K562 (cell line): Measurements from ENCODE around the gene NRIP2. TPM values are rescaled to one million over a fixed set of nuclear protein-coding genes. Genes with fewer than 3 reads are reported as not detected.

Experiments used
- ATAC-seq: fragments of 200-7000 bp; cut with Tn5 transposase; 3 replicates; pipeline ENCODE4 v1.9.1; 2020; ENCODE audit warnings: moderate library complexity
- BruUV-seq: library from RNA; stranded (reverse); fragments of 400-500 nt; replicated peaks from 2 replicates; lab custom pipeline; 2021; lab: Mats Ljungman, UMichigan
- CTCF ChIA-PET: fragments of 300-600 bp; formaldehyde crosslinking; extraction: SDS; loops from one replicate; lab custom pipeline; 2021; ENCODE audit warnings: low intra/inter-chr PET ratio; lab: Yijun Ruan, JAX
- POLR2A ChIA-PET: fragments of 300-600, 350-650 bp; sonication (Branson Sonifier 250); formaldehyde crosslinking; extraction: SDS; loops from one replicate; lab custom pipeline; 2021; ENCODE audit warnings: antibody characterized with exemption, inconsistent platforms; lab: Yijun Ruan, JAX
- DNase-seq, 4 experiments: peaks; one replicate each; pipeline versions ENCODE4 v3.0.0 to v3.0.0-alpha.2; 2011 to 2018; ENCODE audit warnings: low spot score in 3 of 4, mixed read lengths in 3 of 4; ENCODE audit errors: extremely low read depth in 1 of 4
- FAIRE-seq: peaks from 2 replicates; lab custom pipeline; 2011; peaks lifted over from hg19 to GRCh38; lab: Jason Lieb, UNC
- H2AFZ ChIP-seq: 2 replicates; pipeline ENCODE4 v1.6.0; 2011; ENCODE audit warnings: low read depth, low read length, control low read depth, inconsistent platforms
- H3K27ac ChIP-seq: fragments of 200-600 bp; 3 replicates; pipeline ENCODE4 v1.8.0; 2011; ENCODE audit warnings: low read depth, mild to moderate bottlenecking, control low read depth, inconsistent platforms, low read length, moderate library complexity, mixed read lengths; ENCODE audit errors: extremely low read depth
- H3K27me3 ChIP-seq, 2 experiments: fragments of 300-600 bp in 1 of 2; 2 replicates in 1 of 2; 3 replicates in 1 of 2; pipeline versions ENCODE4 v1.6.0 to v1.8.0; 2011; ENCODE audit warnings: inconsistent platforms in 2 of 2, low read length in 2 of 2, mild to moderate bottlenecking in 1 of 2, mixed read lengths in 1 of 2, moderate library complexity in 1 of 2; ENCODE audit not compliant: control insufficient read depth in 2 of 2, insufficient read depth in 2 of 2
- H3K36me3 ChIP-seq: fragments of 300-600 bp; 3 replicates; pipeline ENCODE4 v1.8.0; 2011; ENCODE audit warnings: mild to moderate bottlenecking, low read length, inconsistent platforms; ENCODE audit not compliant: control insufficient read depth, insufficient read depth
- H3K4me1 ChIP-seq, 2 experiments: fragments of 200-600 bp in 1 of 2; replicated peaks in 1 of 2; 2 replicates in 1 of 2; 3 replicates in 1 of 2; pipeline versions ENCODE4 v1.5.1 to v1.8.0; 2011; ENCODE audit warnings: inconsistent platforms in 2 of 2, low read length in 2 of 2, mild to moderate bottlenecking in 1 of 2, mixed read lengths in 1 of 2, moderate library complexity in 1 of 2; ENCODE audit not compliant: control insufficient read depth in 2 of 2, insufficient read depth in 2 of 2
- H3K4me2 ChIP-seq: 2 replicates; pipeline ENCODE4 v1.6.1; 2011; ENCODE audit warnings: low read length, control low read depth, inconsistent platforms, mixed read lengths; ENCODE audit not compliant: insufficient read depth
- H3K4me3 ChIP-seq: fragments of 200-600 bp; sonication (generic), shearing (Covaris generic); 2 replicates; pipeline ENCODE4 v1.5.1; 2016; ENCODE audit warnings: control low read depth, inconsistent platforms
- H3K79me2 ChIP-seq: fragments of 200-600 bp; 3 replicates; pipeline ENCODE4 v1.8.0; 2011; ENCODE audit warnings: low read length, inconsistent platforms; ENCODE audit not compliant: control insufficient read depth, insufficient read depth
- H3K9ac ChIP-seq, 2 experiments: 2 replicates each; pipeline versions ENCODE4 v1.6.0 to v1.6.1; 2011; ENCODE audit warnings: low read depth in 2 of 2, low read length in 2 of 2, control low read depth in 1 of 2, inconsistent platforms in 1 of 2, mild to moderate bottlenecking in 1 of 2, mixed read lengths in 1 of 2; ENCODE audit not compliant: insufficient read depth in 1 of 2
- H3K9me1 ChIP-seq: one replicate; pipeline ENCODE4 v1.6.0; 2011; ENCODE audit warnings: inconsistent platforms, mild to moderate bottlenecking, low read length, moderate library complexity; ENCODE audit not compliant: control insufficient read depth, insufficient read depth
- H3K9me3 ChIP-seq: replicated peaks from 2 replicates; pipeline ENCODE4 v1.5.1; 2011; ENCODE audit warnings: low read depth, low read length, inconsistent platforms; ENCODE audit not compliant: control insufficient read depth, insufficient read depth
- H4K20me1 ChIP-seq: replicated peaks from 2 replicates; pipeline ENCODE4 v1.6.1; 2011; ENCODE audit warnings: low read length, inconsistent platforms, mixed read lengths; ENCODE audit not compliant: control insufficient read depth, insufficient read depth
- HEY1 ChIP-seq: fragments of 250-450 bp; sonication (Bioruptor Pico); IDR thresholded peaks from 2 replicates; pipeline ENCODE4 v1.5.0; 2020; ENCODE audit warnings: mild to moderate bottlenecking, moderate library complexity, borderline replicate concordance
- KAT2B ChIP-seq: IDR thresholded peaks from one replicate; pipeline ENCODE4 v1.6.1; 2012; ENCODE audit warnings: low read depth, mild to moderate bottlenecking, control low read depth, inconsistent platforms, low read length, moderate library complexity
- KDM1A ChIP-seq, 2 experiments: fragments of 450-650 bp; IDR thresholded peaks; 2 replicates each; pipeline ENCODE4 v1.6.1; 2016; ENCODE audit warnings: mild to moderate bottlenecking in 2 of 2
- NFE2 ChIP-seq: IDR thresholded peaks from 2 replicates; pipeline ENCODE4 v1.6.1; 2014; ENCODE audit warnings: antibody characterized with exemption, low read depth
- NFRKB ChIP-seq: fragments of 450-650 bp; IDR thresholded peaks from 2 replicates; pipeline ENCODE4 v1.6.1; 2016; ENCODE audit warnings: low read depth
- SRF ChIP-seq, 2 experiments: fragments of 250-450, 450-650 bp in 1 of 2; sonication (Bioruptor Pico) in 1 of 2; sonication (generic) in 1 of 2; formaldehyde crosslinking; IDR thresholded peaks; 2 replicates each; pipeline versions ENCODE4 v1.5.0 to v1.5.1; 2020 to 2022; ENCODE audit warnings: mild to moderate bottlenecking in 1 of 2, missing genetic modification reagents in 1 of 2
- SRSF1 ChIP-seq: fragments of 200-400 bp; formaldehyde crosslinking; IDR thresholded peaks from 2 replicates; pipeline ENCODE4 v1.6.1; 2017; ENCODE audit warnings: mild to moderate bottlenecking, low read depth, low read length, moderate library complexity
- whole genome bisulfite sequencing: fragments of 100-300 bp; shearing (Covaris generic); methylation state at CpG from one replicate; pipeline ENCODE4 v1.1.6; 2016; ENCODE audit warnings: low coverage, mixed read lengths; ENCODE audit not compliant: insufficient coverage; ENCODE audit errors: missing lambda C conversion rate; 5-methylcytosine and 5-hydroxymethylcytosine counted together
- in situ Hi-C: fragments of 300-500 bp; cut with MboI; formaldehyde crosslinking; loops from 4 replicates; pipeline ENCODE4 v1.15.0; 2018; ENCODE audit warnings: inconsistent platforms, mixed read lengths
- intact Hi-C: fragments of 100-400 bp; cut with micrococcal nuclease; formaldehyde crosslinking; loops from 2 replicates; pipeline ENCODE4 v1.14.2; 2022
- polyA plus RNA-seq, 8 experiments: library from polyadenylated mRNA; depleted of rRNA in 4 of 8; stranded (reverse) in 5 of 8; unstranded in 3 of 8; fragments of >200 nt; fragmentation: Nextera tagmentation in 2 of 8; fragmentation: Illumina TruSeq in 1 of 8; extraction: Ambion mirVana in 2 of 8; extraction: Trizol in 1 of 8; gene quantifications; 2 replicates each; pipeline versions ENCODE4 v1.2.1 to v1.2.3, GENCODE V29; 2011 to 2014; ENCODE audit warnings: inconsistent platforms in 1 of 8, missing spikeins in 1 of 8
- total RNA-seq, 7 experiments: library from RNA; depleted of rRNA in 6 of 7; stranded (reverse); fragments of >200 nt in 6 of 7; fragmentation: Illumina TruSeq in 2 of 7; extraction: Trizol in 2 of 7; gene quantifications; 2 replicates each; pipeline versions ENCODE4 v1.2.1 to v1.2.3, GENCODE V29; 2011 to 2021; ENCODE audit warnings: low replicate concordance in 1 of 7
- TF ChIP-seq, protein P1 (sequence below): fragments of 450-650 bp; IDR thresholded peaks from 2 replicates; pipeline ENCODE4 v1.6.1; 2017; ENCODE audit warnings: antibody characterized with exemption
- TF ChIP-seq, protein P2 (sequence below): fragments of 250-450 bp; sonication (Bioruptor Pico); IDR thresholded peaks from 2 replicates; pipeline ENCODE4 v1.9.0; 2021; ENCODE audit warnings: mild to moderate bottlenecking, inconsistent platforms
- TF ChIP-seq, protein P3 (sequence below): fragments of 250-450 bp; sonication (Bioruptor Pico); IDR thresholded peaks from 2 replicates; pipeline ENCODE4 v1.8.0; 2022; ENCODE audit warnings: inconsistent platforms

Gene NRIP2
- total and polyA plus RNA-seq, 9 of the 15 experiments (the other 6 are each of a cell fraction or from before 2014, with no cell fraction given): 0.07 to 0.10 TPM; not detected in 7

DNA sequence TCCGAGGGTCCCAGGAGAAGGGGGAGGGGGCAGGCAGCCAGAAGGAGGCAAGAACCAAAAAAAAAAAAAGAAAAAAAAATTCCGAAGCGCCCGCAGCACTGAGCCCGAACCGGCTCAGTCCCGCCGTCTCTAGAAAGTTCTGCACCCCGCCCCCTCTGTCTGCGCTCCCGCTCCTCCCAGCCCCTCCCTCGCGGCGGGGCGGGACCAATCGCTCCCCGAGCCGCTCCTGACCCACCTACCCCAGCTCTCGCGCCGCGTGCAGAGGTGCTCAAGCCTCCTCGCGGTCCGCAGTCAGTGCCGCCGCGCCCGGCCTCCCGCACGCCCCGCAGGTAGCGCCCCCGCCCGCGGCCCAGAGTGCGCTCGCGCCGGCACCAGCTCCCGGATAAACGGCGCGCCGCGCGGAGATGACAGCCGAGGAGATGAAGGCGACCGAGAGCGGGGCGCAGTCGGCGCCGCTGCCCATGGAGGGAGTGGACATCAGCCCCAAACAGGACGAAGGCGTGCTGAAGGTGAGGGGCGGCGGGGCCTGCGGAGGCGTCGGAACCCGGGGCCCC is 40.0 kb downstream of the NRIP2 start, which contains the start of gene FKBP4 (continued):
- TF ChIP-seq, protein P1, sequence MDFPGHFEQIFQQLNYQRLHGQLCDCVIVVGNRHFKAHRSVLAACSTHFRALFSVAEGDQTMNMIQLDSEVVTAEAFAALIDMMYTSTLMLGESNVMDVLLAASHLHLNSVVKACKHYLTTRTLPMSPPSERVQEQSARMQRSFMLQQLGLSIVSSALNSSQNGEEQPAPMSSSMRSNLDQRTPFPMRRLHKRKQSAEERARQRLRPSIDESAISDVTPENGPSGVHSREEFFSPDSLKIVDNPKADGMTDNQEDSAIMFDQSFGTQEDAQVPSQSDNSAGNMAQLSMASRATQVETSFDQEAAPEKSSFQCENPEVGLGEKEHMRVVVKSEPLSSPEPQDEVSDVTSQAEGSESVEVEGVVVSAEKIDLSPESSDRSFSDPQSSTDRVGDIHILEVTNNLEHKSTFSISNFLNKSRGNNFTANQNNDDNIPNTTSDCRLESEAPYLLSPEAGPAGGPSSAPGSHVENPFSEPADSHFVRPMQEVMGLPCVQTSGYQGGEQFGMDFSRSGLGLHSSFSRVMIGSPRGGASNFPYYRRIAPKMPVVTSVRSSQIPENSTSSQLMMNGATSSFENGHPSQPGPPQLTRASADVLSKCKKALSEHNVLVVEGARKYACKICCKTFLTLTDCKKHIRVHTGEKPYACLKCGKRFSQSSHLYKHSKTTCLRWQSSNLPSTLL: peak; percentile 87
- TF ChIP-seq, protein P2, sequence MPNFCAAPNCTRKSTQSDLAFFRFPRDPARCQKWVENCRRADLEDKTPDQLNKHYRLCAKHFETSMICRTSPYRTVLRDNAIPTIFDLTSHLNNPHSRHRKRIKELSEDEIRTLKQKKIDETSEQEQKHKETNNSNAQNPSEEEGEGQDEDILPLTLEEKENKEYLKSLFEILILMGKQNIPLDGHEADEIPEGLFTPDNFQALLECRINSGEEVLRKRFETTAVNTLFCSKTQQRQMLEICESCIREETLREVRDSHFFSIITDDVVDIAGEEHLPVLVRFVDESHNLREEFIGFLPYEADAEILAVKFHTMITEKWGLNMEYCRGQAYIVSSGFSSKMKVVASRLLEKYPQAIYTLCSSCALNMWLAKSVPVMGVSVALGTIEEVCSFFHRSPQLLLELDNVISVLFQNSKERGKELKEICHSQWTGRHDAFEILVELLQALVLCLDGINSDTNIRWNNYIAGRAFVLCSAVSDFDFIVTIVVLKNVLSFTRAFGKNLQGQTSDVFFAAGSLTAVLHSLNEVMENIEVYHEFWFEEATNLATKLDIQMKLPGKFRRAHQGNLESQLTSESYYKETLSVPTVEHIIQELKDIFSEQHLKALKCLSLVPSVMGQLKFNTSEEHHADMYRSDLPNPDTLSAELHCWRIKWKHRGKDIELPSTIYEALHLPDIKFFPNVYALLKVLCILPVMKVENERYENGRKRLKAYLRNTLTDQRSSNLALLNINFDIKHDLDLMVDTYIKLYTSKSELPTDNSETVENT (CRISPR knock-in tag): no peak

DNA sequence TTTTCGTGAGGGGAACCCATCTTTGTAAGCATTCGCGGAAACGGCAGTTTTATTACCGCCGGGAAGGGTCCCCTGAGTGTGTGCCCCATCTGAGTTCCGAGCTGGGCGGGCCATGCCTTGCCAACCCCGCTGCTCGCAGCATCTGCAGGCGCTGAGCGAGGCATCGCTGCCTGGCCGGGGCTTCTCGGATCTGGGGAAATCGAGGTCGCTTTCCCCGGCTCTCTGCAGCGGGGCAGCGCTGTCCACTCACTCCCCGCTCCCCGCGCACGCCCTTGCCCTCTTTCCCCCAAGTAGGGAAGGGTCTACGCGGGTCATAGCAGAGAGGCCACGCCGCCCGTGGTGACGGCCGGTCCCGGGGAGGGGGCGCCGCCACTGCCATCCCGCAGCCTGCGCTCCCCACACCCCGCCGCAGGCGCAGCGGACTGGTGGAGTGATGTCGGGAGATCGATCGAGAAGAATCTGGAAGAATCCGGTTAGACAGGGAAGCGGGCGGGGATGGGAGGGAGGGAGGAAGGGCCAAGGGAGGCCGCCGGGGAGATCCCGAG is 40.6 kb downstream of the NRIP2 start:
- peaks cover 18 to 38% of the 10 kb centered on the region in 2 experiments; a peak in 4 of 5 replicates for H3K4me1 ChIP-seq
- in situ Hi-C loops (no loop called here), intact Hi-C loops (no loop called here)
- ChIA-PET POLR2A (interaction anchor here (0.5 to 1.0 kb wide), 2 partner anchors 9 to 382 kb away, joined by 3 read pairs; no protein-coding TSS in a partner anchor), CTCF (no interaction called here)
- H2AFZ ChIP-seq: 0 out of 2 replicates have a peak overlapping the region, but pooled peaks have one; percentile 12
- no peaks in the 10 kb centered on the region for H3K9me1 ChIP-seq
- H3K27ac ChIP-seq: peak overlapping the region; percentile 68; the same call in 1 of the 3 replicates
- FAIRE-seq (no peak), ATAC-seq (no peak; the same call in 2 of the 3 replicates), DNase-seq (peak in 1 of 4 experiments; percentile 14)
- WGBS: 64% methylated on average over 9 of the region's 49 CpGs
- H3K4me2 ChIP-seq: no peak overlapping the region; the same call in 1 of the 2 replicates
- TSS peak; percentile 74 for BruUV-seq
- H4K20me1 ChIP-seq: peaks cover 20% of the 10 kb centered on the region; the same call in 1 of the 2 replicates
- no peaks in the 10 kb centered on the region for H3K9me3 ChIP-seq
- no peaks in the 10 kb centered on the region for H3K27me3 ChIP-seq
- H3K36me3 ChIP-seq: peaks cover 34% of the 10 kb centered on the region
- H3K79me2 ChIP-seq: peaks cover 40% of the 10 kb centered on the region
- peak overlapping the region in 1 of 2 experiments; percentile 51; a peak in 1 of 4 replicates for H3K9ac ChIP-seq
- H3K4me3 ChIP-seq: peak overlapping the region; percentile 70; the same call in 1 of the 2 replicates
- no peak for TF ChIP-seq SRSF1
- TF ChIP-seq HEY1: no peak
- no peak for TF ChIP-seq KDM1A (IDR thresholded peaks at IDR 0.05)
- TF ChIP-seq KAT2B: no peak
- no peak for TF ChIP-seq NFRKB
- TF ChIP-seq SRF (CRISPR knock-in tag; IDR thresholded peaks at IDR 0.05): no peak
- no peak for TF ChIP-seq NFE2
- TF ChIP-seq, protein P3, sequence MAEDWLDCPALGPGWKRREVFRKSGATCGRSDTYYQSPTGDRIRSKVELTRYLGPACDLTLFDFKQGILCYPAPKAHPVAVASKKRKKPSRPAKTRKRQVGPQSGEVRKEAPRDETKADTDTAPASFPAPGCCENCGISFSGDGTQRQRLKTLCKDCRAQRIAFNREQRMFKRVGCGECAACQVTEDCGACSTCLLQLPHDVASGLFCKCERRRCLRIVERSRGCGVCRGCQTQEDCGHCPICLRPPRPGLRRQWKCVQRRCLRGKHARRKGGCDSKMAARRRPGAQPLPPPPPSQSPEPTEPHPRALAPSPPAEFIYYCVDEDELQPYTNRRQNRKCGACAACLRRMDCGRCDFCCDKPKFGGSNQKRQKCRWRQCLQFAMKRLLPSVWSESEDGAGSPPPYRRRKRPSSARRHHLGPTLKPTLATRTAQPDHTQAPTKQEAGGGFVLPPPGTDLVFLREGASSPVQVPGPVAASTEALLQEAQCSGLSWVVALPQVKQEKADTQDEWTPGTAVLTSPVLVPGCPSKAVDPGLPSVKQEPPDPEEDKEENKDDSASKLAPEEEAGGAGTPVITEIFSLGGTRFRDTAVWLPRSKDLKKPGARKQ (CRISPR knock-in tag): 0 out of 2 replicates have a peak, but pooled peaks have one; percentile 5
- TF ChIP-seq, protein P2 (CRISPR knock-in tag): no peak
